ENCODE results near the gene DLEC1. TPM values are rescaled to one million over a fixed set of nuclear protein-coding genes. Genes with fewer than 3 reads are reported as not detected.
A peak's percentile ranks its signal among the peaks of the same experiment; 100 is the strongest.

DLEC1 gene
- total RNA-seq, 1 experiment from 2014 or later: not detected

DNA sequence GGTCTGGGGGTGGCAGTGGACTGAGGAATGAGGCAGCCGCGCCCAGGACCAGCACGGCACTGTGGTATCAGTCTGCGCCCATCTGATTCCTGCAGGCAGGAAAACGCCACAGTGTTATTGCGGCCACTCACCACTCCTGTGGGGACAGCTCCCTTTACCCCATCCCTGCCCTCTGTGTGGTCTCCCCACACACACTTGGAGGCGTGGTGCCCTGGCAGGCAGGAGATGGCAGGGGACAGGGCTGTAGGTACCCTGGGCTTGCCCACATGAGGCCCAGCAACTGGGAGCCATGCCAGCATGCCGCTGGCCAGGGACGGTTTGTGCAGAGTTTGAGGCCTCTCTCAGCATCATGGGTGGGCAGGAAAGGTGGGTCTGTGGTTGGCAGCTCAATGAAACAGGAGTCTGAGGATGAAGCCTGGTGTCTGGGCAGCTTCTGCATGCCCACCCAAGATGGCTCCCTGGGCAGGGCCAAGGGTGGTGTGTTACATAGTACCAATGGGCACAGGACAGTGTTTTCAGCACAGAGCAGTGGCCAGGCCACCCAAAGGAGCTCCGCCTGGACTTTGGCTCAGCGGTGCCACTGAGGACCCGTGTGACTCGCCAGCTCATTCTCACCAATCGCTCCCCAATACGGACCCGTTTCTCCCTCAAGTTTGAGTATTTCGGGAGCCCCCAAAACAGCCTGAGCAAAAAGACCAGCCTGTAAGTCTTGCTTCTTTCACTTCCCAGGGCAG, 70.7 kb downstream of the DLEC1 start:
- no peak overlapping the region for H3K4me3 ChIP-seq
- no peaks in the 10 kb centered on the region for H3K4me1 ChIP-seq
- DNase-seq: no peak
- H3K9me3 ChIP-seq (replicated peaks): no peaks in the 10 kb centered on the region
- no peaks in the 10 kb centered on the region for H3K36me3 ChIP-seq
- no peaks in the 10 kb centered on the region for H3K27me3 ChIP-seq
- H3K27ac ChIP-seq: no peak overlapping the region

- Histone ChIP-seq H3K4me3 (no peak overlapping the region), H3K36me3 (no peaks in the 10 kb centered on the region), H3K9me3 (replicated peaks) (no peaks in the 10 kb centered on the region), H3K27me3 (no peaks in the 10 kb centered on the region), H3K27ac (no peak overlapping the region), H3K4me1 (no peaks in the 10 kb centered on the region)
- no peak for DNase-seq
Measured at GRCh38 chr3:38110314-38111050, 71.5 kb downstream of the DLEC1 start.

GRCh38 chr3:38111201-38111600, 72.2 kb downstream of the DLEC1 start:
- Histone ChIP-seq H3K27ac (no peak overlapping the region), H3K9me3 (replicated peaks) (no peaks in the 10 kb centered on the region), H3K27me3 (no peaks in the 10 kb centered on the region), H3K4me3 (no peak overlapping the region), H3K4me1 (no peaks in the 10 kb centered on the region), H3K36me3 (no peaks in the 10 kb centered on the region)
- DNase-seq: no peak

GRCh38 chr3:38111696-38112377, 72.8 kb downstream of the DLEC1 start:
- DNase-seq: no peak

GRCh38 chr3:38112378-38112761, 73.4 kb downstream of the DLEC1 start:
- Histone ChIP-seq H3K9me3 (replicated peaks) (no peaks in the 10 kb centered on the region), H3K27me3 (no peaks in the 10 kb centered on the region), H3K4me3 (no peak overlapping the region), H3K4me1 (no peaks in the 10 kb centered on the region), H3K36me3 (no peaks in the 10 kb centered on the region), H3K27ac (no peak overlapping the region)
- no peak for DNase-seq

More at GRCh38 chr3:38111696-38112377, 72.8 kb downstream of the DLEC1 start:
- Histone ChIP-seq H3K27ac (no peak overlapping the region), H3K27me3 (no peaks in the 10 kb centered on the region), H3K4me3 (no peak overlapping the region), H3K9me3 (replicated peaks) (no peaks in the 10 kb centered on the region), H3K4me1 (no peaks in the 10 kb centered on the region), H3K36me3 (no peaks in the 10 kb centered on the region)

- no peaks in the 10 kb centered on the region for H3K4me1 ChIP-seq
- H3K4me3 ChIP-seq: no peak overlapping the region
- no peak for DNase-seq
- no peaks in the 10 kb centered on the region for H3K36me3 ChIP-seq
- H3K27me3 ChIP-seq: no peaks in the 10 kb centered on the region
- H3K27ac ChIP-seq: no peak overlapping the region
- H3K9me3 ChIP-seq (replicated peaks): no peaks in the 10 kb centered on the region
Measured at GRCh38 chr3:38114052-38114874, 75.3 kb downstream of the DLEC1 start.

DNA sequence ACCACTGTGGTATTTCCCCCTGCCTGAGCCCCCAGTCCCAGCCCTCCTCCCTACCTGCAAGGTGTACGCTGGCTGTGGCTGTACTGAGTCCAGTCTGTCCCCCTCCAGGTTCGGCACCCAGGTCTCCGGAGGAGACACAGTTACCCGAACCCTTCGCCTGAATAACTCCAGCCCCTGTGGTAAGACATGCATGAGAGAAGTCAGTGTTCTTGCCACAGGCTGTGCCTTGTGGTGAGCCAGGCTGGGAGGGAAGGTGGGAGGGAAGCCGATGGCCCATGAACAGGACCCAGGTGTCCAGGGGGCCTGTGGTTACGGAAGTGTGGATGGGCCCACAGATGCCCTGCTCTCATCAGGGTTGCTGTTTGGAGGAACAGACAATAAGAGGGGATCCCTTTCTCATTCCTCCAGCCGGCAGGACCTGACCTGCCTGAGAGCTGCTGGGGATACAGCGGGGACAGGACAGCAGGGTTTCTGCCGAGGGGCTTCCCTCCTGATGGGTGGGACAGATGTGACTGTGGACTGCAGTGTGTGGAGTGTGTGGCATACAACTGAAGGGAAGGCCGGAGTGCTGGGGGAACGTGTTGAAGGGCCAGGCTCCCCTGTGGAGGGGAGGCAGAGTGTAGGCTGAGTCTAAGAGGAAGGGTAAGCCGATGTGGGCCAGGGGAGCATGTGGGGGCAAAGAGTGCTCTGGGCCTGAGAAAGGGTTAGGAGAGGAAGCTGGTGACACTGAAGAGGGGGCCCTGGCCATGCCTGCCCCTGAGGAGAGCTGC, 76.1 kb downstream of the DLEC1 start:
- H3K27ac ChIP-seq: no peak overlapping the region
- no peak overlapping the region for H3K4me3 ChIP-seq
- no peaks in the 10 kb centered on the region for H3K36me3 ChIP-seq
- no peak for DNase-seq
- H3K4me1 ChIP-seq: no peaks in the 10 kb centered on the region
- H3K9me3 ChIP-seq (replicated peaks): no peaks in the 10 kb centered on the region
- no peaks in the 10 kb centered on the region for H3K27me3 ChIP-seq

- Histone ChIP-seq H3K27ac (no peak overlapping the region), H3K27me3 (no peaks in the 10 kb centered on the region), H3K36me3 (no peaks in the 10 kb centered on the region), H3K4me1 (no peaks in the 10 kb centered on the region), H3K9me3 (replicated peaks) (no peaks in the 10 kb centered on the region), H3K4me3 (no peak overlapping the region)
- no peak for DNase-seq
Measured at GRCh38 chr3:38115645-38116427, 76.8 kb downstream of the DLEC1 start.

DNA sequence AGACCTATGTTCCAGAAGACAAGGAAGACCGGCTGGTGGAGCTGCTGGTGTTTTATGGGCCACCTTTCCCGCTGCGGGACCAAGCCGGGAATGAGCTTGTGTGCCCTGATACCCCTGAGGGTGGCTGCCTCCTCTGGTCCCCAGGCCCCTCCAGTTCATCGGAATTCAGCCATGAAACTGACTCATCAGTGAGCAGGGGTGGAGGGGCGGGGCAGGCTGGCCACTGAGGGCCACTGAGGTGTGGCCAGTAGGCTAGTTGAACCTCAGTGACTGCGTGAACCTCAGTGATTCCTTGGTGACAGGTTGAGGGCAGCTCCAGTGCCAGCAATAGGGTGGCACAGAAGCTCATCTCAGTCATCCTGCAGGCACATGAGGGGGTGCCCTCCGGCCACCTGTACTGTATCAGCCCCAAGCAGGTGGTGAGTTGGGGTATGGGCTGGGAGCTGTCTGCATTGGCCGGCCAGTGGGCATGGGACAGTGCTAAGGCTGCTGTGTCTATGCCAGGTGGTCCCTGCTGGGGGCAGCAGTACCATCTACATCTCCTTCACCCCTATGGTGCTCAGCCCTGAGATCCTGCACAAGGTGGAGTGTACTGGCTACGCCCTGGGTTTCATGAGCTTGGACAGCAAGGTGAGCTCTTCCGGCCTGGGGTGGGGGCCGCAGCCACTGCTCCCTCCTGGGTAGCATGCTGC, 77.6 kb downstream of the DLEC1 start:
- no peak for DNase-seq
- Histone ChIP-seq H3K27me3 (no peaks in the 10 kb centered on the region), H3K4me3 (no peak overlapping the region)

DNA sequence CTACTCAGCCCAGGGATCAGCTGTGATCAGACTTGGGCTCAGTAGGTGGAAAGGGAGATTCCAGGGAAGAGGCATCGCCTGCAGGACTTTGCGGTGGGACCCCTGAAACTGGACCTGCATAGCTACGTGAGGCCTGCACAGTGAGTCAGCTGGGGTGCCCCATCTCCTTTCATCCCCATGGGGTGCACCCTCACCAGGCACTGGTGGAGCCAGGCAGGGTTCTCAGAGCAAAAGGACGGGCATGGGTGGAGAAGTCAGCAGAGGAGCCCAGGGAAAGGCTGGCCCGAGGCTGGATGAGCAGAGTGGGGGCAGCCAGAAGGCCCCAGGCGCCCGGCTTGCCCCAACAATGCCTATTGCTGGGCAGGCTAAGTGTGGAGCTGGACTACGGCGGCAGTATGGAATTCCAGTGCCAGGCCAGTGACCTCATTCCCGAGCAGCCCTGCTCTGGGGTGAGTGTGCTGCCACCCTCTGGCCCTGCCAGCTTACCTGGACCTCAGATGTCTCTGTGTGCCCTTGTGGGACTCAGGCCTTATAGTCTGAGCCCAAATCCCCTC, 78.2 kb downstream of the DLEC1 start:
- Histone ChIP-seq H3K4me1 (no peaks in the 10 kb centered on the region), H3K9me3 (replicated peaks) (no peaks in the 10 kb centered on the region), H3K27ac (no peak overlapping the region), H3K4me3 (no peak overlapping the region), H3K27me3 (no peaks in the 10 kb centered on the region), H3K36me3 (no peaks in the 10 kb centered on the region)
- no peak for DNase-seq

More for the DNA sequence above, 77.6 kb downstream of the DLEC1 start:
- Histone ChIP-seq H3K27ac (no peak overlapping the region), H3K36me3 (no peaks in the 10 kb centered on the region), H3K4me1 (no peaks in the 10 kb centered on the region), H3K9me3 (replicated peaks) (no peaks in the 10 kb centered on the region)

- Histone ChIP-seq H3K4me3 (no peak overlapping the region), H3K27ac (no peak overlapping the region), H3K9me3 (replicated peaks) (no peaks in the 10 kb centered on the region), H3K36me3 (no peaks in the 10 kb centered on the region), H3K27me3 (no peaks in the 10 kb centered on the region), H3K4me1 (no peaks in the 10 kb centered on the region)
- DNase-seq: peak; percentile 11 to 32
Measured at GRCh38 chr3:38117748-38118420, 78.9 kb downstream of the DLEC1 start.

GRCh38 chr3:38118421-38119247, 79.6 kb downstream of the DLEC1 start:
- DNase-seq: no peak

More at GRCh38 chr3:38118421-38119247, 79.6 kb downstream of the DLEC1 start:
- Histone ChIP-seq H3K27ac (no peak overlapping the region), H3K27me3 (no peaks in the 10 kb centered on the region), H3K4me1 (no peaks in the 10 kb centered on the region), H3K36me3 (no peaks in the 10 kb centered on the region), H3K9me3 (replicated peaks) (no peaks in the 10 kb centered on the region), H3K4me3 (no peak overlapping the region)
